ENCODE results near the gene SLC37A1. TPM values are rescaled to one million over a fixed set of nuclear protein-coding genes. Genes with fewer than 3 reads are reported as not detected.

SLC37A1 gene
- total and polyA plus RNA-seq, 5 experiments from 2014 or later = 2.7 to 18.7 (median 6.9) TPM

- Mint-ChIP-seq H3K27ac (peak overlapping the region in 1 of 10 donors; percentile 37), H3K36me3 (peaks cover 0 to 80% (median 41%) of the 10 kb centered on the region in 3 donors), H3K4me3 (no peak overlapping the region), H3K27me3 (no peaks in the 10 kb centered on the region), H3K4me1 (peaks cover 5 to 7% (median 6%) of the 10 kb centered on the region in 4 donors), H3K9me3 (no peaks in the 10 kb centered on the region)
- DNase-seq (no peak), ATAC-seq (no peak)
- POLR2A ChIA-PET = no interaction called here
These were observed 30.9 kb downstream of the SLC37A1 start for GRCh38 chr21:42544544-42544943.

- ATAC-seq (no peak), DNase-seq (peak in 1 of 10 donors; percentile 14)
- Mint-ChIP-seq H3K27me3 (no peaks in the 10 kb centered on the region), H3K9me3 (no peaks in the 10 kb centered on the region), H3K27ac (peak overlapping the region in 2 of 10 donors; percentile 37 to 56), H3K4me1 (peaks cover 5 to 7% (median 5%) of the 10 kb centered on the region in 4 donors), H3K36me3 (peaks cover 0 to 80% (median 42%) of the 10 kb centered on the region in 3 donors), H3K4me3 (no peak overlapping the region)
- POLR2A ChIA-PET = no interaction called here
These were observed 31.7 kb downstream of the SLC37A1 start for GRCh38 chr21:42545317-42545716.

DNA sequence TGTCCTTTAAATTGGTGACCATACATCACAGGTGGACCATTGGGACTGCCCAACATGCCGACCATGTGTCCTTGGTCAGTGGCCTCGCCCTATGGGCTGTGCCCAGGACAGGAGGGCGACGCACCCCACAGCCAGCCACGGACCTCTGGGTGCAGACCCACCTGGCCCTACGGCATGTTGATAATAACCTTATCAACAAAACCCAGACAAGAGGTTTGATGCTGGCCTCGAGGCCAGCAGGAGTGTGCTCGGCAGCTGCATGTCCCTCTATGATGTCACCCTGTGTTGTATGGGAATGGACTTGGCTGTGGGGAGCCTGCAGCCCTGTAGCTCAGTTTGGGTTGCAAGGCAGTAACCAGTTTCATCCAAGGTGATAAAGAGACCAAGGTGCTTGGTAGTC, 32.1 kb downstream of the SLC37A1 start:
- H3K36me3 Mint-ChIP-seq = peaks cover 0 to 78% (median 45%) of the 10 kb centered on the region in 3 donors
- H3K27me3 Mint-ChIP-seq = no peaks in the 10 kb centered on the region
- no peak for ATAC-seq
- H3K4me3 Mint-ChIP-seq = no peak overlapping the region
- POLR2A ChIA-PET = no interaction called here
- peak in 1 of 10 donors; percentile 44 for DNase-seq
- H3K4me1 Mint-ChIP-seq = peaks cover 5 to 7% (median 5%) of the 10 kb centered on the region in 4 donors
- no peak overlapping the region for H3K27ac Mint-ChIP-seq
- H3K9me3 Mint-ChIP-seq = no peaks in the 10 kb centered on the region

DNA sequence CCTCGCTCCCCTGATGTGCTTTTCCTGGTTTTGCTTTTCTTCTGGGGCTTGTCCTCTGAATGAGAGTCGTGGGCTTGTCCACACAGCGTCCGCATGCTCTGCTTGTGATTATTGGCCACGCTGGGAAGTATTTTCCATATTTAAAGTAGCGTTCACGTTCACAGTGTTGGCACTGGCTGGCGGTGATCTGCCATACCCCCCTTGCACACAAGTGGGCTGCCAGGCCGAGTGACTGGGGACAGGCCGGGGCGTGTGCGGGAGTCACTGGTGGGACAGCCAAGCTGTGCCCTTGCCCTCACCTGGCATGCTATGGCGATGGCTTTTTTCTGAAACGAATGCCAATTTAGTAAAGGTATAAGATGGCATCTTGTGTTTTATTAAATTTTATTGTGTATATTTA, 32.8 kb downstream of the SLC37A1 start:
- no peaks in the 10 kb centered on the region for H3K27me3 Mint-ChIP-seq
- H3K36me3 Mint-ChIP-seq = peaks cover 0 to 75% (median 42%) of the 10 kb centered on the region in 3 donors
- ATAC-seq = no peak
- H3K27ac Mint-ChIP-seq = peak overlapping the region in 1 of 10 donors; percentile 78
- POLR2A ChIA-PET = no interaction called here
- peak in 1 of 10 donors; percentile 27 for DNase-seq
- H3K4me1 Mint-ChIP-seq = peaks cover 5 to 7% (median 5%) of the 10 kb centered on the region in 4 donors
- H3K9me3 Mint-ChIP-seq = no peaks in the 10 kb centered on the region
- H3K4me3 Mint-ChIP-seq = no peak overlapping the region

DNA sequence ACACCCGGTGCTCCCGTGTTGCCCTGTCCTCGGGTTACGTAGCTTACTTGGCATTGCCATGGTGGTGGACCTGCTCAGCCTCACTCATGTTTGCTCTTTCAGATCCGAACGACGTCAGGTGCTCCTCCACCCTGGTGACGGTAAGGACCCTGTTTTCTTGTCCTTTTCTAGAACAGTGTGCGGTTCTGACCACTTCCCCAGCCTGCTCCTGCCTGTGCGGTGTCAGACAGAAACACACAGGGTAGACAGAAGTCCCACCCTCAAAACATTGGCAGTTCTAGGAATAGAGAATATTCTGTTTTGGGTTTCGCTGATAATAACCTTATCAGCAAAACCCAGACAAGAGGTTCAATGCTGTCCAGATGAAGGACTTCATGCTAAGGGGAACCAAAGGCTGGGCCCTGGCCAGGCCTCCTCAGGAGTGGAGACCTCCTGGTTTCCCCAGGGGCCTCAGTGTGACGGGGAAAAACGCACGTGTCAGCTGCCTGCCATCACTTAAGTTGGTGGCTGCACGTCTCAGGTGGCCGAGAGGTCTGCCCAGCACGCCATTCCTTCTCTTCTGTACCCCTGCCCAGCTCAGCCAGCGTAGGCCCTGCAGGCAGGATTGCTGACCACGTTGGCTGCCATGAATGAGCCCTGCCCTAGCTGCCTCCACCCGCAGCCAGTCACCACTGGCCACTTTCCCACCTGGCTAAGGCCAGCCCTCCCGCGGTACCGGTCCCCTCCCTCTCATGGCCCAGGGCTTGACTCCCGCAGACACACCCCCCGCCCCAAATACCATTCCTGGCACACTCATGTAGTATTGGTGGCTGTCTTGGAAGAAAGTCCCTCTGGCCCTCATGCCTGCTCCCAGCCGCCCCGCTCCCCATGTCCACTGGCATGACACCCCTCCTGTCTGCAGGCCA, 33.6 kb downstream of the SLC37A1 start:
- H3K36me3 Mint-ChIP-seq = peaks cover 0 to 73% (median 43%) of the 10 kb centered on the region in 3 donors

DNA sequence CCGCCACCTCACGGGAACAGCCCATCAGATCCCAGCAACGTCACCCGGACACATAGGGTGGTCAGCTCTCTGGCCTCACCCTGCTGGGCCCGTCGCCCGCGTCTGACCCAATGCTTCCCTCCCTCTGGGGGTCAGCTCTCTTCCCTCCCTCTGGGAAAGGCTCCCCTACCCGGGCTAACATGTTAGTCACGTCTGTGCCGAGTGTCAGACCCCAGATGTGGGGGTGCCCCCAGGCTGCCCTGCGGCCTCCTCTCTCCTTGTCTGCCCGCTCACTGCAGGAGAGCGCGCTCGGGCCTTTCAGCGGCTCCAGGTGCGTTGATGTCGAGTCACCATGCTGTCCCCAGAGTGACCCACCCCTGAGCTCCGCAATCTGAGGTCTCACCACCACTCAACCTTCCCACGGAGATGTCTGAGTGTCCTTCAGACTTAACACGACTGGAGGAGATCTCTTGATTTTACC, 34.3 kb downstream of the SLC37A1 start:
- peak in 1 of 10 donors; percentile 50 for DNase-seq
- POLR2A ChIA-PET = no interaction called here

More for the DNA sequence above, 33.6 kb downstream of the SLC37A1 start:
- Mint-ChIP-seq H3K4me3 (no peak overlapping the region), H3K27ac (no peak overlapping the region), H3K4me1 (peaks cover 5 to 7% (median 5%) of the 10 kb centered on the region in 4 donors), H3K27me3 (no peaks in the 10 kb centered on the region), H3K9me3 (no peaks in the 10 kb centered on the region)
- DNase-seq (peak in 1 of 10 donors; percentile 32), ATAC-seq (no peak)
- POLR2A ChIA-PET = interaction anchor here (0.6 kb wide), 1 partner anchor 175 kb away, joined by 3 read pairs; no protein-coding TSS in a partner anchor

GRCh38 chr21:42548687-42549406, 35.2 kb downstream of the SLC37A1 start:
- no peak overlapping the region for H3K27ac Mint-ChIP-seq
- POLR2A ChIA-PET = interaction anchor here (0.5 kb wide), 1 partner anchor 281 kb away, joined by 3 read pairs; no protein-coding TSS in a partner anchor
- ATAC-seq = no peak
- no peaks in the 10 kb centered on the region for H3K27me3 Mint-ChIP-seq
- DNase-seq = peak in 1 of 10 donors; percentile 13
- no peak overlapping the region for H3K4me3 Mint-ChIP-seq
- peaks cover 5 to 7% (median 5%) of the 10 kb centered on the region in 4 donors for H3K4me1 Mint-ChIP-seq
- no peaks in the 10 kb centered on the region for H3K9me3 Mint-ChIP-seq
- peaks cover 0 to 61% (median 40%) of the 10 kb centered on the region in 3 donors for H3K36me3 Mint-ChIP-seq

More for the DNA sequence above, 34.3 kb downstream of the SLC37A1 start:
- H3K4me3 Mint-ChIP-seq = no peak overlapping the region
- H3K36me3 Mint-ChIP-seq = peaks cover 0 to 68% (median 42%) of the 10 kb centered on the region in 3 donors
- peaks cover 5 to 7% (median 5%) of the 10 kb centered on the region in 4 donors for H3K4me1 Mint-ChIP-seq
- H3K9me3 Mint-ChIP-seq = no peaks in the 10 kb centered on the region
- H3K27ac Mint-ChIP-seq = peak overlapping the region in 1 of 10 donors; percentile 9
- ATAC-seq = no peak
- no peaks in the 10 kb centered on the region for H3K27me3 Mint-ChIP-seq

DNA sequence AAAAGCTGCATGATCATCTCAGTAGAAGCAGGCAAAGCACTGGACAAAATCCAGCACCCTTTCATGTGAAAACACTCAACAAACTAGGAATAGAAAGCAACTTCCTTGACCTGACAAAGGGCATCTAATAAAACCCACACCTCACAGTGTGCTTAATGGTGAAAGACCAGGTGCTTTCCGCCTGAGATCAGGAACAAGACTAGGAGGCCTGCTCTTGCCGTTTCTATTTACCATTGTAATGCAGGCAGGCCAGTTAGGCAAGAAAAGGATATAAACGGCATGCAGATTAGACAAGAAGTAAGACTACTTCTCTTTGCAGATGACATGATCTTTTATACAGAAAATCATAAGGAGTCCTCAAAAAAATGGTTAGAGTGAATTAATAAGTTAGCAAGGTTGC, 37.2 kb downstream of the SLC37A1 start:
- ATAC-seq (no peak), DNase-seq (no peak)
- H3K4me1 Mint-ChIP-seq = peaks cover 0 to 5% (median 0%) of the 10 kb centered on the region in 4 donors
- POLR2A ChIA-PET = no interaction called here
- peaks cover 0 to 63% (median 36%) of the 10 kb centered on the region in 3 donors for H3K36me3 Mint-ChIP-seq
- peak overlapping the region in 2 of 10 donors; percentile 28 to 34 for H3K27ac Mint-ChIP-seq
- no peak overlapping the region for H3K4me3 Mint-ChIP-seq
- no peaks in the 10 kb centered on the region for H3K9me3 Mint-ChIP-seq
- H3K27me3 Mint-ChIP-seq = no peaks in the 10 kb centered on the region

- Mint-ChIP-seq H3K27me3 (no peaks in the 10 kb centered on the region), H3K4me3 (no peak overlapping the region), H3K9me3 (no peaks in the 10 kb centered on the region), H3K4me1 (peaks cover 0 to 4% (median 0%) of the 10 kb centered on the region in 4 donors), H3K27ac (peak overlapping the region in 2 of 10 donors; percentile 9 to 71), H3K36me3 (peaks cover 0 to 59% (median 30%) of the 10 kb centered on the region in 3 donors)
- DNase-seq = peak in 1 of 10 donors; percentile 4
- no peak for ATAC-seq
- POLR2A ChIA-PET = no interaction called here
These were observed 39.0 kb downstream of the SLC37A1 start for GRCh38 chr21:42552407-42553336.

- H3K4me1 Mint-ChIP-seq = peaks cover 0 to 2% (median 0%) of the 10 kb centered on the region in 4 donors
- no peaks in the 10 kb centered on the region for H3K27me3 Mint-ChIP-seq
- POLR2A ChIA-PET = no interaction called here
- DNase-seq (peak in 1 of 10 donors; percentile 10), ATAC-seq (no peak)
- H3K36me3 Mint-ChIP-seq = peaks cover 0 to 56% (median 24%) of the 10 kb centered on the region in 3 donors
- H3K9me3 Mint-ChIP-seq = no peaks in the 10 kb centered on the region
- no peak overlapping the region for H3K4me3 Mint-ChIP-seq
- H3K27ac Mint-ChIP-seq = no peak overlapping the region
These were observed 39.8 kb downstream of the SLC37A1 start for GRCh38 chr21:42553435-42553834.

GRCh38 chr21:42554251-42554961, 40.8 kb downstream of the SLC37A1 start:
- Mint-ChIP-seq H3K4me1 (peaks cover 0 to 1% (median 0%) of the 10 kb centered on the region in 4 donors), H3K36me3 (peaks cover 0 to 56% (median 20%) of the 10 kb centered on the region in 3 donors), H3K27me3 (no peaks in the 10 kb centered on the region), H3K9me3 (no peaks in the 10 kb centered on the region), H3K4me3 (no peak overlapping the region), H3K27ac (peak overlapping the region in 1 of 10 donors; percentile 38)
- POLR2A ChIA-PET = no interaction called here
- DNase-seq (peak in 1 of 10 donors; percentile 10), ATAC-seq (no peak)

All from naive thymus-derived CD8-positive, alpha-beta T cell (primary cell).